Testis (tissue), 2 donors: ENCODE results near the gene MEGF9.

Source experiments
- CTCF ChIP-seq, 3 experiments: fragments of 450-650 bp in 2 of 3; fragments of 200-600 bp in 1 of 3; sonication (generic) in 1 of 3; IDR thresholded peaks; one replicate each; pipeline ENCODE4 v1.5.1; 2016 to 2019; ENCODE audit warnings: antibody characterized with exemption in 3 of 3, mild to moderate bottlenecking in 2 of 3, moderate library complexity in 1 of 3
- POLR2A ChIP-seq: fragments of 450-650 bp; IDR thresholded peaks from one replicate; pipeline ENCODE4 v1.6.1; 2017; ENCODE audit warnings: antibody characterized with exemption, mild to moderate bottlenecking, moderate library complexity

DNA sequence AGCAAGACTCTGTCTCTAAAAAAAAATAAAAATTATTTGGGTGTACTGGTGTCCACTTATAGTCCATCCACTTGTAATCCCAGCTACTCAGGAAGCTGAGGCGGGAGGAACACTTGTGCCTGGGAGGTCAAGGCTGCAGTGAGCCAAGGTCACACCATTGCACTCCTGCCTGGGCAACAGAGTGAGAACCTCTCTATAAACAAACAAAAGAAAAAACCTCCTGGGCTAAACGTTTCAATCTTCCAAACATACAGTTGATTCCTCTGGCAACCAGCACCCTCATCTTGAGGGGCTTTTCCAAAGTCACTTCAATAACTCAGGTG, 120.4 kb downstream of the MEGF9 start:
- TF ChIP-seq CTCF (IDR thresholded peaks at IDR 0.05) (no peak), POLR2A (no peak)
